HepG2 (cell line): ENCODE results near the gene CAMK1. TPM values are rescaled to one million over a fixed set of nuclear protein-coding genes. Genes with fewer than 3 reads are reported as not detected.

ENCODE experiments used
- CEBPG ChIP-seq: IDR thresholded peaks from 2 replicates; pipeline ENCODE4 v1.6.1; 2016
- FOXP1 ChIP-seq, 2 experiments: fragments of 450-650 bp in 1 of 2; IDR thresholded peaks; 2 replicates each; pipeline ENCODE4 v1.6.1; 2017 to 2018; ENCODE audit warnings: antibody characterized with exemption in 1 of 2
- JARID2 ChIP-seq: sonication (generic); formaldehyde crosslinking; IDR thresholded peaks from 2 replicates; pipeline ENCODE4 v1.8.1; 2023; ENCODE audit warnings: missing genetic modification reagents, inconsistent platforms; ENCODE audit not compliant: insufficient replicate concordance
- MIER2 ChIP-seq: IDR thresholded peaks from 2 replicates; pipeline ENCODE4 v1.6.1; 2016; ENCODE audit warnings: missing biosample characterization, missing genetic modification reagents
- NFE2 ChIP-seq: sonication (generic); formaldehyde crosslinking; IDR thresholded peaks from 2 replicates; pipeline ENCODE4 v1.4.0; 2020; ENCODE audit warnings: missing genetic modification reagents
- NFE2L2 ChIP-seq: fragments of 150-350 bp; IDR thresholded peaks from 2 replicates; pipeline ENCODE4 v1.6.1; 2014; ENCODE audit warnings: low read length
- NRL ChIP-seq: sonication (generic); formaldehyde crosslinking; IDR thresholded peaks from 2 replicates; pipeline ENCODE4 v1.5.0; 2020; ENCODE audit warnings: missing genetic modification reagents, mild to moderate bottlenecking, moderate library complexity, borderline replicate concordance
- SMARCE1 ChIP-seq: fragments of 450-650 bp; IDR thresholded peaks from 2 replicates; pipeline ENCODE4 v1.6.1; 2017; ENCODE audit warnings: borderline replicate concordance
- TBL1XR1 ChIP-seq: fragments of 150-350 bp; IDR thresholded peaks from 2 replicates; pipeline ENCODE4 v1.6.1; 2014; ENCODE audit warnings: borderline replicate concordance, low read length; ENCODE audit not compliant: partially characterized antibody
- TOPORS ChIP-seq: sonication (generic); formaldehyde crosslinking; IDR thresholded peaks from 2 replicates; pipeline ENCODE4 v1.8.0; 2023; ENCODE audit warnings: mild to moderate bottlenecking, missing genetic modification reagents
- ZNF12 ChIP-seq: sonication (generic); formaldehyde crosslinking; IDR thresholded peaks from 2 replicates; pipeline ENCODE4 v1.5.0; 2020; ENCODE audit warnings: missing genetic modification reagents
- ZNF558 ChIP-seq: sonication (generic); formaldehyde crosslinking; IDR thresholded peaks from 2 replicates; pipeline ENCODE4 v1.9.0; 2022; ENCODE audit warnings: mild to moderate bottlenecking, missing genetic modification reagents, borderline replicate concordance
- polyA plus RNA-seq, 8 experiments: library from polyadenylated mRNA; depleted of rRNA in 3 of 8; stranded (reverse) in 7 of 8; unstranded in 1 of 8; fragments of >200 nt; fragmentation: Illumina TruSeq in 4 of 8; extraction: Trizol in 4 of 8; gene quantifications; 2 replicates each; pipeline versions ENCODE4 v1.2.1 to v1.2.3, GENCODE V29; 2011 to 2016; ENCODE audit warnings: low read depth in 4 of 8, missing spikeins in 1 of 8, mixed read lengths in 1 of 8; ENCODE audit not compliant: insufficient read depth in 1 of 8
- total RNA-seq, 5 experiments: library from RNA; depleted of rRNA; stranded (reverse); fragments of >200 nt; fragmentation: Illumina TruSeq; extraction: Trizol; gene quantifications; 2 replicates each; pipeline ENCODE4 v1.2.3, GENCODE V29; 2016; ENCODE audit warnings: low read depth in 1 of 5
- TF ChIP-seq, protein P1 (sequence below): sonication (generic); formaldehyde crosslinking; IDR thresholded peaks from 2 replicates; pipeline ENCODE4 v1.9.0; 2021; ENCODE audit warnings: missing genetic modification reagents, borderline replicate concordance
- TF ChIP-seq, protein P2 (sequence below): sonication (generic); IDR thresholded peaks from 2 replicates; pipeline ENCODE4 v1.6.1; 2016; ENCODE audit warnings: low read depth, borderline replicate concordance
- TF ChIP-seq, protein P3 (sequence below): IDR thresholded peaks from 2 replicates; pipeline ENCODE4 v1.6.1; 2016
- TF ChIP-seq, protein P4 (sequence below): sonication (generic); formaldehyde crosslinking; IDR thresholded peaks from 2 replicates; pipeline ENCODE4 v1.4.0; 2020; ENCODE audit warnings: low read depth, mild to moderate bottlenecking, missing genetic modification reagents
- TF ChIP-seq, protein P5 (sequence below): sonication (generic); formaldehyde crosslinking; IDR thresholded peaks from 2 replicates; pipeline ENCODE4 v1.9.0; 2021; ENCODE audit warnings: missing genetic modification reagents, borderline replicate concordance
- TF ChIP-seq, protein P6 (sequence below): IDR thresholded peaks from 2 replicates; pipeline ENCODE4 v1.6.1; 2016; ENCODE audit warnings: mild to moderate bottlenecking
- TF ChIP-seq, protein P7 (sequence below): sonication (generic); formaldehyde crosslinking; IDR thresholded peaks from 2 replicates; pipeline ENCODE4 v1.5.0; 2020; ENCODE audit warnings: missing genetic modification reagents

Gene CAMK1
- total and polyA plus RNA-seq, 2 of the 13 experiments (the other 11 are each of a cell fraction or from before 2014, with no cell fraction given): 26.4 to 53.3 TPM

DNA sequence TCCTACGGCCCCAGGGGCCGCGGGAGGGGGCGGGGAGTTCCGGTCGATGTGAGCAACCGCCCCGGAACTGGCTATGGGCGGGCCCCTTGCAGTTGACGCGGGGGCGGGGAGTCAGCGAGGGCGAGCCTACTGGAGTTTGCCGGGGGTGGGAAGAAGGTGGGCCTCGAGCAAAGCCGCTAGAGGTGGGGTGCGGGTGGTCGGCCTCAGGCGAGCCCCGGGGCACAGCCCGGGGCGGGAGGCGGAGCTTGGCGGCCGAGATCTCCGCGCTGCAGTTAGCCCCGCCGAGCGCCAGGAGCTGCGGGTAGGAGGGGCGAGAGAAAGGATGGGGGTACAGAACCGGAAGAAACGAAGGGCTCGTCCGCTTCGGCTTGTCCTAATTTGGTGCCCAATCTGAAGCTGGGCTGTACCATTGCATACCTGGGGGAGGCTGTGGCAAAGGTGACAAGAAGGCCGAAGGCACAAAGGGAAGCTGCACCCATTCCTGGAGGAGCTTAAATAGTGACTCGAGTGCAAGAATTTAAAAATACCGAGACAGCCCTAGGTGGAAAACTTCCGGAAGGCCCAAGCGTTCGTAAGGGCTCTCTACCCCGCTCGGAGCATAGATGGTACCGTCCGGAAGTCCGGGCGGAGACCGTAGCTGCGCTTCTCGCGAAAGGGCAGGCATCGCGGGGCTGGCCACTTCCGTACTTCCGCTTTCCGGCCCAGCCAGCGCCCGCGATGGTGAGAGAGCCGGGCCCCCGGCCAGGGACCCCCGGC lies 22.8 kb upstream of the CAMK1 start, which contains the start of the genes ARPC4 and TADA3 (continued):
- 0 out of 2 replicates have a peak, but pooled peaks have one; percentile 1 for TF ChIP-seq ZNF558 (CRISPR knock-in tag)
- TF ChIP-seq, protein P1, sequence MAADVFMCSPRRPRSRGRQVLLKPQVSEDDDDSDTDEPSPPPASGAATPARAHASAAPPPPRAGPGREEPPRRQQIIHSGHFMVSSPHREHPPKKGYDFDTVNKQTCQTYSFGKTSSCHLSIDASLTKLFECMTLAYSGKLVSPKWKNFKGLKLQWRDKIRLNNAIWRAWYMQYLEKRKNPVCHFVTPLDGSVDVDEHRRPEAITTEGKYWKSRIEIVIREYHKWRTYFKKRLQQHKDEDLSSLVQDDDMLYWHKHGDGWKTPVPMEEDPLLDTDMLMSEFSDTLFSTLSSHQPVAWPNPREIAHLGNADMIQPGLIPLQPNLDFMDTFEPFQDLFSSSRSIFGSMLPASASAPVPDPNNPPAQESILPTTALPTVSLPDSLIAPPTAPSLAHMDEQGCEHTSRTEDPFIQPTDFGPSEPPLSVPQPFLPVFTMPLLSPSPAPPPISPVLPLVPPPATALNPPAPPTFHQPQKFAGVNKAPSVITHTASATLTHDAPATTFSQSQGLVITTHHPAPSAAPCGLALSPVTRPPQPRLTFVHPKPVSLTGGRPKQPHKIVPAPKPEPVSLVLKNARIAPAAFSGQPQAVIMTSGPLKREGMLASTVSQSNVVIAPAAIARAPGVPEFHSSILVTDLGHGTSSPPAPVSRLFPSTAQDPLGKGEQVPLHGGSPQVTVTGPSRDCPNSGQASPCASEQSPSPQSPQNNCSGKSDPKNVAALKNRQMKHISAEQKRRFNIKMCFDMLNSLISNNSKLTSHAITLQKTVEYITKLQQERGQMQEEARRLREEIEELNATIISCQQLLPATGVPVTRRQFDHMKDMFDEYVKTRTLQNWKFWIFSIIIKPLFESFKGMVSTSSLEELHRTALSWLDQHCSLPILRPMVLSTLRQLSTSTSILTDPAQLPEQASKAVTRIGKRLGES (CRISPR knock-in tag): no peak
- TF ChIP-seq FOXP1 (IDR thresholded peaks at IDR 0.05): no peak
- TF ChIP-seq FOXP1 (CRISPR knock-in tag; IDR thresholded peaks at IDR 0.05): no peak
- TF ChIP-seq, protein P2, sequence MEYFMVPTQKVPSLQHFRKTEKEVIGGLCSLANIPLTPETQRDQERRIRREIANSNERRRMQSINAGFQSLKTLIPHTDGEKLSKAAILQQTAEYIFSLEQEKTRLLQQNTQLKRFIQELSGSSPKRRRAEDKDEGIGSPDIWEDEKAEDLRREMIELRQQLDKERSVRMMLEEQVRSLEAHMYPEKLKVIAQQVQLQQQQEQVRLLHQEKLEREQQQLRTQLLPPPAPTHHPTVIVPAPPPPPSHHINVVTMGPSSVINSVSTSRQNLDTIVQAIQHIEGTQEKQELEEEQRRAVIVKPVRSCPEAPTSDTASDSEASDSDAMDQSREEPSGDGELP: peak; percentile 49; the same call in 1 of the 2 replicates
- TF ChIP-seq, protein P3, sequence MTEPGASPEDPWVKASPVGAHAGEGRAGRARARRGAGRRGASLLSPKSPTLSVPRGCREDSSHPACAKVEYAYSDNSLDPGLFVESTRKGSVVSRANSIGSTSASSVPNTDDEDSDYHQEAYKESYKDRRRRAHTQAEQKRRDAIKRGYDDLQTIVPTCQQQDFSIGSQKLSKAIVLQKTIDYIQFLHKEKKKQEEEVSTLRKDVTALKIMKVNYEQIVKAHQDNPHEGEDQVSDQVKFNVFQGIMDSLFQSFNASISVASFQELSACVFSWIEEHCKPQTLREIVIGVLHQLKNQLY (CRISPR knock-in tag): no peak; the same call in 1 of the 2 replicates
- TF ChIP-seq, protein P4, sequence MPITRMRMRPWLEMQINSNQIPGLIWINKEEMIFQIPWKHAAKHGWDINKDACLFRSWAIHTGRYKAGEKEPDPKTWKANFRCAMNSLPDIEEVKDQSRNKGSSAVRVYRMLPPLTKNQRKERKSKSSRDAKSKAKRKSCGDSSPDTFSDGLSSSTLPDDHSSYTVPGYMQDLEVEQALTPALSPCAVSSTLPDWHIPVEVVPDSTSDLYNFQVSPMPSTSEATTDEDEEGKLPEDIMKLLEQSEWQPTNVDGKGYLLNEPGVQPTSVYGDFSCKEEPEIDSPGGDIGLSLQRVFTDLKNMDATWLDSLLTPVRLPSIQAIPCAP (CRISPR knock-in tag): no peak
- TF ChIP-seq TOPORS: no peak
- TF ChIP-seq SMARCE1: no peak
- TF ChIP-seq ZNF12 (CRISPR knock-in tag): no peak
- TF ChIP-seq, protein P5, sequence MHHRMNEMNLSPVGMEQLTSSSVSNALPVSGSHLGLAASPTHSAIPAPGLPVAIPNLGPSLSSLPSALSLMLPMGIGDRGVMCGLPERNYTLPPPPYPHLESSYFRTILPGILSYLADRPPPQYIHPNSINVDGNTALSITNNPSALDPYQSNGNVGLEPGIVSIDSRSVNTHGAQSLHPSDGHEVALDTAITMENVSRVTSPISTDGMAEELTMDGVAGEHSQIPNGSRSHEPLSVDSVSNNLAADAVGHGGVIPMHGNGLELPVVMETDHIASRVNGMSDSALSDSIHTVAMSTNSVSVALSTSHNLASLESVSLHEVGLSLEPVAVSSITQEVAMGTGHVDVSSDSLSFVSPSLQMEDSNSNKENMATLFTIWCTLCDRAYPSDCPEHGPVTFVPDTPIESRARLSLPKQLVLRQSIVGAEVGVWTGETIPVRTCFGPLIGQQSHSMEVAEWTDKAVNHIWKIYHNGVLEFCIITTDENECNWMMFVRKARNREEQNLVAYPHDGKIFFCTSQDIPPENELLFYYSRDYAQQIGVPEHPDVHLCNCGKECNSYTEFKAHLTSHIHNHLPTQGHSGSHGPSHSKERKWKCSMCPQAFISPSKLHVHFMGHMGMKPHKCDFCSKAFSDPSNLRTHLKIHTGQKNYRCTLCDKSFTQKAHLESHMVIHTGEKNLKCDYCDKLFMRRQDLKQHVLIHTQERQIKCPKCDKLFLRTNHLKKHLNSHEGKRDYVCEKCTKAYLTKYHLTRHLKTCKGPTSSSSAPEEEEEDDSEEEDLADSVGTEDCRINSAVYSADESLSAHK (CRISPR knock-in tag): no peak
- no peak for TF ChIP-seq MIER2
- TF ChIP-seq JARID2: no peak
- TF ChIP-seq TBL1XR1: no peak
- TF ChIP-seq, protein P6, sequence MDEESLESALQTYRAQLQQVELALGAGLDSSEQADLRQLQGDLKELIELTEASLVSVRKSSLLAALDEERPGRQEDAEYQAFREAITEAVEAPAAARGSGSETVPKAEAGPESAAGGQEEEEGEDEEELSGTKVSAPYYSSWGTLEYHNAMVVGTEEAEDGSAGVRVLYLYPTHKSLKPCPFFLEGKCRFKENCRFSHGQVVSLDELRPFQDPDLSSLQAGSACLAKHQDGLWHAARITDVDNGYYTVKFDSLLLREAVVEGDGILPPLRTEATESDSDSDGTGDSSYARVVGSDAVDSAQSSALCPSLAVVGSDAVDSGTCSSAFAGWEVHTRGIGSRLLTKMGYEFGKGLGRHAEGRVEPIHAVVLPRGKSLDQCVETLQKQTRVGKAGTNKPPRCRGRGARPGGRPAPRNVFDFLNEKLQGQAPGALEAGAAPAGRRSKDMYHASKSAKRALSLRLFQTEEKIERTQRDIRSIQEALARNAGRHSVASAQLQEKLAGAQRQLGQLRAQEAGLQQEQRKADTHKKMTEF: peak; percentile 53; the same call in 1 of the 2 replicates
- TF ChIP-seq NRL: peak; percentile 16; the same call in 1 of the 2 replicates
- no peak for TF ChIP-seq CEBPG (CRISPR knock-in tag)
- no peak for TF ChIP-seq NFE2L2
- TF ChIP-seq NFE2 (CRISPR knock-in tag): no peak
- TF ChIP-seq, protein P7, sequence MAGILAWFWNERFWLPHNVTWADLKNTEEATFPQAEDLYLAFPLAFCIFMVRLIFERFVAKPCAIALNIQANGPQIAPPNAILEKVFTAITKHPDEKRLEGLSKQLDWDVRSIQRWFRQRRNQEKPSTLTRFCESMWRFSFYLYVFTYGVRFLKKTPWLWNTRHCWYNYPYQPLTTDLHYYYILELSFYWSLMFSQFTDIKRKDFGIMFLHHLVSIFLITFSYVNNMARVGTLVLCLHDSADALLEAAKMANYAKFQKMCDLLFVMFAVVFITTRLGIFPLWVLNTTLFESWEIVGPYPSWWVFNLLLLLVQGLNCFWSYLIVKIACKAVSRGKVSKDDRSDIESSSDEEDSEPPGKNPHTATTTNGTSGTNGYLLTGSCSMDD (CRISPR knock-in tag): no peak
